ENCODE data around the gene ADORA2A. TPM values are rescaled to one million over a fixed set of nuclear protein-coding genes. Genes with fewer than 3 reads are reported as not detected.
"Not testable (repeated sequence)": the region's sequence is repeated elsewhere in the genome, so short reads cannot be mapped to it uniquely, and the experiment has no call there.

ADORA2A gene
- polyA plus RNA-seq, 2 of the 4 experiments (the other 2 are of a cell fraction) = 0.48 to 1.8 TPM

GRCh38 chr22:24489011-24489410 is 61.6 kb downstream of the ADORA2A start:
- H3K9me3 ChIP-seq = no peaks in the 10 kb centered on the region
- no peak for ATAC-seq
- ChIA-PET POLR2A (no interaction called here), CTCF (no interaction called here)
- no peak for TF ChIP-seq SREBF2 (IDR thresholded peaks at IDR 0.05)
- TF ChIP-seq HES2 (IDR thresholded peaks at IDR 0.05) = no peak
- no peak for TF ChIP-seq JUN (IDR thresholded peaks at IDR 0.05)
- no peak for TF ChIP-seq PBX3 (IDR thresholded peaks at IDR 0.05)
- no peak for TF ChIP-seq RFX5 (IDR thresholded peaks at IDR 0.05)
- TF ChIP-seq RAD21 (conservative IDR thresholded peaks at IDR 0.05 in 1 of 2, IDR thresholded peaks at IDR 0.05 in 1 of 2) = no peak
- no peak for TF ChIP-seq ATOH8 (CRISPR knock-in tag; IDR thresholded peaks at IDR 0.05; ENCODE audit: low read depth)
- no peak for TF ChIP-seq JUNB (IDR thresholded peaks at IDR 0.05)
- no peak for TF ChIP-seq CEBPB (IDR thresholded peaks at IDR 0.05)
- TF ChIP-seq PHF8 (IDR thresholded peaks at IDR 0.05; ENCODE audit: borderline replicate concordance, low read depth) = no peak
- TF ChIP-seq HEYL (CRISPR knock-in tag; IDR thresholded peaks at IDR 0.05) = no peak
- no peak for TF ChIP-seq MYC (IDR thresholded peaks at IDR 0.05; ENCODE audit: borderline replicate concordance, low read length)
- no peak overlapping the region for H3K27ac ChIP-seq
- no peak for DNase-seq (ENCODE audit: low read depth in 1 of 2, low spot score in 1 of 2)
- 52% methylated on average over 2 of the region's 2 CpGs for WGBS (ENCODE audit: missing lambda C conversion rate)
- no peak overlapping the region for H3K4me3 ChIP-seq
- no peak for FAIRE-seq
- no peak overlapping the region for H3K4me2 ChIP-seq
- H3K4me1 ChIP-seq = peaks cover 16% of the 10 kb centered on the region

GRCh38 chr22:24489434-24489833 is 62.0 kb downstream of the ADORA2A start:
- peaks cover 16% of the 10 kb centered on the region for H3K4me1 ChIP-seq
- CTCF ChIA-PET; H3K4me2 ChIP-seq; FAIRE-seq; H3K4me3 ChIP-seq; ATAC-seq; POLR2A ChIA-PET; DNase-seq (ENCODE audit: low read depth in 1 of 2, low spot score in 1 of 2); H3K27ac ChIP-seq; H3K9me3 ChIP-seq: not testable (repeated sequence)
- 87% methylated on average over 1 of the region's 1 CpG for WGBS (ENCODE audit: missing lambda C conversion rate)

Other genes with a start within 250 kb of the ADORA2A start
- 12.4 and 12.7 TPM in 2 replicates for gene SUSD2, start 246.1 kb upstream of the ADORA2A start, polyA plus RNA-seq (2011; rRNA removed)
- 51.4 to 60.9 TPM (median 51.9 TPM) in 3 replicates for gene SUSD2, start 246.1 kb upstream of the ADORA2A start, polyA plus RNA-seq (2017; fragmentation: RNase III; extraction: RNeasy Plus Mini Kit Qiagen cat#74134 plus additional on column Dnase treatment)
- 2.3 and 3.1 TPM in 2 replicates for gene GGT5, start 182.5 kb upstream of the ADORA2A start, polyA plus RNA-seq (2011; rRNA removed)
- gene GGT5, start 182.5 kb upstream of the ADORA2A start, polyA plus RNA-seq (2017; fragmentation: RNase III; extraction: RNeasy Plus Mini Kit Qiagen cat#74134 plus additional on column Dnase treatment) = 2.2 to 3.3 TPM (median 2.5 TPM) in 3 replicates
- gene SPECC1L, start 156.8 kb upstream of the ADORA2A start, polyA plus RNA-seq (2011; rRNA removed) = 22.4 and 25.2 TPM in 2 replicates
- gene SPECC1L, start 156.8 kb upstream of the ADORA2A start, polyA plus RNA-seq (2017; fragmentation: RNase III; extraction: RNeasy Plus Mini Kit Qiagen cat#74134 plus additional on column Dnase treatment) = 14.8 to 15.4 TPM (median 15.2 TPM) in 3 replicates
- 0.05 TPM in 1 of 2 replicates, not detected in the other for gene UPB1, start 67.7 kb downstream of the ADORA2A start, polyA plus RNA-seq (2011; rRNA removed)
- 0.04 to 0.07 TPM (median 0.04 TPM) in 3 replicates for gene UPB1, start 67.7 kb downstream of the ADORA2A start, polyA plus RNA-seq (2017; fragmentation: RNase III; extraction: RNeasy Plus Mini Kit Qiagen cat#74134 plus additional on column Dnase treatment)
- 37.1 and 48.2 TPM in 2 replicates for gene GUCD1, start 127.5 kb downstream of the ADORA2A start, polyA plus RNA-seq (2011; rRNA removed)
- gene GUCD1, start 127.5 kb downstream of the ADORA2A start, polyA plus RNA-seq (2017; fragmentation: RNase III; extraction: RNeasy Plus Mini Kit Qiagen cat#74134 plus additional on column Dnase treatment) = 37.7 to 43.8 TPM (median 43.5 TPM) in 3 replicates
- gene SNRPD3, start 128.4 kb downstream of the ADORA2A start, polyA plus RNA-seq (2011; rRNA removed) = 157 and 212 TPM in 2 replicates
- 334 to 372 TPM (median 344 TPM) in 3 replicates for gene SNRPD3, start 128.4 kb downstream of the ADORA2A start, polyA plus RNA-seq (2017; fragmentation: RNase III; extraction: RNeasy Plus Mini Kit Qiagen cat#74134 plus additional on column Dnase treatment)
- 5.3 and 6.2 TPM in 2 replicates for gene LRRC75B, start 165.5 kb downstream of the ADORA2A start, polyA plus RNA-seq (2011; rRNA removed)
- gene LRRC75B, start 165.5 kb downstream of the ADORA2A start, polyA plus RNA-seq (2017; fragmentation: RNase III; extraction: RNeasy Plus Mini Kit Qiagen cat#74134 plus additional on column Dnase treatment) = 5.5 to 8.3 TPM (median 7.1 TPM) in 3 replicates
- gene GGT1, start 175.6 kb downstream of the ADORA2A start, polyA plus RNA-seq (2011; rRNA removed) = 50.1 and 51.5 TPM in 2 replicates
- 102 to 125 TPM (median 118 TPM) in 3 replicates for gene GGT1, start 175.6 kb downstream of the ADORA2A start, polyA plus RNA-seq (2017; fragmentation: RNase III; extraction: RNeasy Plus Mini Kit Qiagen cat#74134 plus additional on column Dnase treatment)

Measured in A549 (cell line).